Mucosa of rectum (tissue), 2 donors: ENCODE data around the gene LRRN4.

Experiments
- H3K27ac ChIP-seq, 2 donors: one replicate each; pipeline ENCODE4 v1.7.0; 2013; ENCODE audit warnings: inconsistent platforms in 2 of 2, low read depth in 2 of 2, low read length in 2 of 2
- H3K27me3 ChIP-seq, 2 donors: one replicate each; pipeline ENCODE4 v1.7.0; 2013; ENCODE audit warnings: low read length in 2 of 2; ENCODE audit not compliant: control insufficient read depth in 2 of 2, insufficient read depth in 2 of 2
- H3K36me3 ChIP-seq, 2 donors: one replicate each; pipeline ENCODE4 v1.7.0; 2013; ENCODE audit warnings: low read length in 2 of 2; ENCODE audit not compliant: control insufficient read depth in 2 of 2, insufficient read depth in 2 of 2
- H3K4me1 ChIP-seq, 2 donors: one replicate each; pipeline ENCODE4 v1.7.0; 2013; ENCODE audit warnings: low read length in 2 of 2, mild to moderate bottlenecking in 1 of 2; ENCODE audit not compliant: control insufficient read depth in 2 of 2, insufficient read depth in 2 of 2
- H3K4me3 ChIP-seq, 2 donors: one replicate each; pipeline ENCODE4 v1.7.0; 2013; ENCODE audit warnings: low read length in 2 of 2
- H3K9ac ChIP-seq, 2 donors: one replicate each; pipeline ENCODE4 v1.7.0; 2013; ENCODE audit warnings: low read length in 2 of 2, low read depth in 1 of 2, mild to moderate bottlenecking in 1 of 2
- H3K9me3 ChIP-seq, 2 donors: one replicate each; pipeline ENCODE4 v1.7.0; 2013; ENCODE audit warnings: low read length in 2 of 2; ENCODE audit not compliant: control insufficient read depth in 2 of 2
- donor health status: healthy.
- donor health status: Normal muscosa, but diverticular disease.

The LRRN4 gene

DNA sequence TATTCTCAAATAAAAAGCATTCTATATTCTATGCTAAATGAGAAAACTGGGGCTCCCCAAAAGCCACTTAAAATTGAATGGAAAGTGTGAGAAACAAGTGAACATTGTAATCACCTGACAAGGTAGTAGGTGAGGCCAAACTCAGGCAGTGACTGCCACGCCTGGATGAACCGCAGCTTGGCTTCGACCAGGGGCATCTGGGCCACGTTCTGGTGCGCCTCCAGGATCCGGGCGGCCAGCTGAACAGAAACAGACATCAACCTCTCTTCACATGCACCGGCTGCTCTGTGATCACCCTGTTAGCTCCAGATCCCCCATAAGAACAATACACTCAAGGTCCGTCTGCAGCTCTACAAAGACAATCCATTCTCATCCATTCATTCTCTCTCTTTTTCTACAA is 30.1 kb upstream of the LRRN4 start:
- H3K4me3 ChIP-seq: no peak overlapping the region
- H3K4me1 ChIP-seq: no peaks in the 10 kb centered on the region
- no peak overlapping the region for H3K9ac ChIP-seq
- H3K36me3 ChIP-seq: peaks cover 52 to 62% of the 10 kb centered on the region in 2 donors
- H3K27me3 ChIP-seq: no peaks in the 10 kb centered on the region
- H3K9me3 ChIP-seq: no peaks in the 10 kb centered on the region
- no peak overlapping the region for H3K27ac ChIP-seq

DNA sequence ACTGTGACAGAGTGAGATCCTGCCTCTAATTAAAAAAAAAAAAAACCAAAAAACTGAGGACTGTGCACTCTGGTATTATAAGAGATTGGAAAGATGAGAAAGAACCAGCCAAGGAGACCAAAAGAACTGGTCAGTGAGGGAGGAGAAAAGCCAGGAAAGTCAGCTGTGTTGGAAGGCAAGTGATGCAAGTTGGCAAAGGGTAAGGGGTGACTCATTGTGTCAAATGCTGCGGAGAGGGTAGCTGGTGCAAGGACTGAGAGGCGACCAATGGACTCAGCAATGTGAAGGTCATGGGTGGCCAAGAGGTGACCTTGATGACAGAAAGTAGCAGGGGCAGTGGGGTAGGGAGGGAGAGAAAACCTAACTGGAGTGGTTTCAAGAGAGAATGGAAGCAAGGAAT is 27.4 kb upstream of the LRRN4 start:
- no peak overlapping the region for H3K27ac ChIP-seq
- no peaks in the 10 kb centered on the region for H3K4me1 ChIP-seq
- H3K36me3 ChIP-seq: peaks cover 49 to 64% of the 10 kb centered on the region in 2 donors
- H3K4me3 ChIP-seq: no peak overlapping the region
- no peaks in the 10 kb centered on the region for H3K27me3 ChIP-seq
- no peak overlapping the region for H3K9ac ChIP-seq
- H3K9me3 ChIP-seq: no peaks in the 10 kb centered on the region

GRCh38 chr20:6079016-6079415 is 25.2 kb upstream of the LRRN4 start:
- Histone ChIP-seq H3K4me3 (no peak overlapping the region), H3K9ac (no peak overlapping the region), H3K27me3 (no peaks in the 10 kb centered on the region), H3K27ac (no peak overlapping the region), H3K4me1 (no peaks in the 10 kb centered on the region), H3K9me3 (no peaks in the 10 kb centered on the region), H3K36me3 (peaks cover 54 to 55% of the 10 kb centered on the region in 2 donors)

DNA sequence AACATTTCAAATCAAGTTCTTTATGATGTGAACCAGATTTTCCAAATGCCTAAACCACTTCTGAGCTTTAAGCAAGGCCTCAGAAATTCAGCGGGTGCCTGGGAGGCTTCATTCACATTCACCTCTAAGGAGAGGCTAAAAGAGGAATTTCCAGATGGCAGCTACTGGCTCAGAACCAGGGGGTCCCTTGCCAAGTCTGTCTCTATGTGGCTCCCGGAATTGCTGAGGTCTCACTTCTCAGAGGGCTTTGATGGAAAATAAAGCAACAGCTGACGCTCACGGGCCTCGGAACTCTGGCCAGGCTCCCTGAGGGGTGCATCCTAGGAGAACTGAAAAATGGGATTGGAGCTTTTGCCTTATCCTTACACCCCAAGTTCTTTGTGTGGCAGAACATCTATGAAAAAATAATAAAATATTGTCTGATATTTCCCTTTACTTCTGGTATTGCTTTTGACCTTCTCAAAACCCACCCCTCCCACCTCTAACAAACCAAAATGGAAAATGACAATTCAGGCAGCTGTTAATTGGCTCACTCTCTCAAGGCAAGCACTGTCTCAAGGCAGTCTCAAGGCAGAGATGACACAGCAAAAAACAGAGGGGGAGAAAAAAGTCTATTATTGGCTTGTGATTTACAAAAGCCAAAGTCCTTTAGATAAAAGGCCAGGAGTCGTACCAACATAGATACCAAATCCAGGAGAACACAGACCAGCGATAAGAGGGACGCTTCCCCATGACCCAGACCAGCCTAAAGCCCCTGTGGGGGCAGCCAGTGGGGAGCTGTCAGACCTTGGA is 21.8 kb upstream of the LRRN4 start:
- no peak overlapping the region for H3K4me3 ChIP-seq
- no peak overlapping the region for H3K9ac ChIP-seq
- H3K36me3 ChIP-seq: peaks cover 31 to 38% of the 10 kb centered on the region in 2 donors
- H3K27ac ChIP-seq: no peak overlapping the region
- H3K4me1 ChIP-seq: no peaks in the 10 kb centered on the region
- no peaks in the 10 kb centered on the region for H3K9me3 ChIP-seq
- no peaks in the 10 kb centered on the region for H3K27me3 ChIP-seq

DNA sequence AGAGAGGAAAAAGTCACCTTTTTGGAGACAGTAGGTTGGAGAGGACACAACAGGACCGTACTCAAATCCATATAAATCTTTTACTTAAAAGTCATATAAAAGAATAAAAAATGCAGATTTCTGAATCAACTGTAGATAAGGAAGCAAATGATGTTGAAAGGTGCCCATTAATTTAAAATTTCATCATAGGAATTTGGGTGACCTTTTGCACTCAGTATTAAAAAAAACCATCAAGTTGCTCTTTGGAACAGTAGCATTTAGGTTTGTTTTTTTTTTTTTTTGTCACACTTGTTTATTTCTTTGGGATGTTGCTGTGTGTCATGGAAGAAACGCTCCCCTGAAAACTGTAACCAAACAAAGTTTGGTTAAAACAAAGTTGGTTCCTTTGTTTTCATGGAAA is 20.9 kb upstream of the LRRN4 start:
- H3K4me1 ChIP-seq: no peaks in the 10 kb centered on the region
- H3K27ac ChIP-seq: no peak overlapping the region
- no peaks in the 10 kb centered on the region for H3K9me3 ChIP-seq
- H3K27me3 ChIP-seq: no peaks in the 10 kb centered on the region
- no peak overlapping the region for H3K4me3 ChIP-seq
- H3K36me3 ChIP-seq: peaks cover 26 to 31% of the 10 kb centered on the region in 2 donors
- no peak overlapping the region for H3K9ac ChIP-seq

DNA sequence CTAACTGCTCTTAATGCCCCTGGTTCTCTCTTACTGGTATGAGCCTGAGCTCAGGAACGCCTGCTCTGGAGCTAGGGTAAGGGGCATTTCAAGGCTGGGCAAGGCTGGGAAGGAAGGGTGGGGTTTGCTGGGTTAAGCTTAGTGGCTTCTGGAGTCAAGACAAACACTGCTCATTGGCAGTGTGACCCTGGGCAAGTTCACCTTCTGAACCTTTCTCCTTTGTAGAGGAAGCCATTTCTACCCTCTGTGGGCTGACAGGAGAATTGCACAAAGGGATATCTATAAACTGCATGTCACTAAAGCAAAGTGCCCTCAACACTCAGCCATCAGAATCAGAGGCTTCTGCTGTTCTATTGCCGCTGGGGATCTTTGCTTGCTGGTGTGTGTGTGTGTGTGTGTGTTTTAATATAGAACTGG is 20.3 kb upstream of the LRRN4 start:
- Histone ChIP-seq H3K27ac (no peak overlapping the region), H3K27me3 (no peaks in the 10 kb centered on the region), H3K36me3 (peaks cover 26 to 27% of the 10 kb centered on the region in 2 donors), H3K4me3 (no peak overlapping the region), H3K9ac (no peak overlapping the region), H3K9me3 (no peaks in the 10 kb centered on the region), H3K4me1 (no peaks in the 10 kb centered on the region)

DNA sequence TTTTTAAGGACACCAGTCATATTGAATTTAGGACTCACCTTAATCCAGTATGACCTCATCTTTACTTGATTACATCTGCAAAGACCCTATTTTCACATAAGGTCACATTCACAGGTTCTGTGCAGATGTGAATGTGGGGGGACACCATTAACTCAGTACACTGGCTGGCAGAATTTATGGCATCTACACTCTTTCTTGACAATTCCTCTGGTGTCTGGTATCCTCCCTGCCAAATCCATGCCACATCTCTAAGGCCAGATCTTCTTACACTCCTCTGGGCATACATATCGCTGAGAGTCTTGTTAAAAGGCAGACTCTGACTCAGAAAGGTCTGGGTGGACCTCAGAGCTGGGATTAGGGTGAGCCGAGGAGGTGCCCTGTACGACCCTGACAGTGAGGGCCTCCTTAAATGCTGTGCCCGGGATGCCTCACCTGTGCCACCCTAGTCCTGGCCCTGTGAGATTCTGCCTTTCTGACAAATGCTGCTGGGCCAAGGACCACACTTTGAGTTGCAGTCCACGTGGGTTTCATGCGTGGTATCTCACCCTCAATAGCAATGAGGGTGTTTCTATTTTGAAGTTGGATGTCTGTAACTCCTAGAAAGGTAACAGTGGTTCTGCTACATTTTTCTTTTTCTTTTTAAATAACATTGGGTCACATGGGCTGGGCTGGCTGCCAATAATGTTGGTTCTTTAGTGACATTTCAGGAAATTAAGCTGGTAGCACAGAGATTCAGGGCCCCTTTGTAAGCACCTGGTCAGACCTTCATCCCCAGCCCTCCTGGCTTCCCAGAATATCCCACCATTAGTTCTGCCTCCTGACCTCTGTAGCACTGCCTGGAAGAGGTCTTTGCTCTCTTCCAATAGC is 17.2 kb upstream of the LRRN4 start:
- H3K4me1 ChIP-seq: no peaks in the 10 kb centered on the region
- no peak overlapping the region for H3K9ac ChIP-seq
- H3K36me3 ChIP-seq: peaks cover 9 to 14% of the 10 kb centered on the region in 2 donors
- no peak overlapping the region for H3K27ac ChIP-seq
- no peaks in the 10 kb centered on the region for H3K27me3 ChIP-seq
- H3K4me3 ChIP-seq: no peak overlapping the region
- no peaks in the 10 kb centered on the region for H3K9me3 ChIP-seq

GRCh38 chr20:6069669-6070068 is 15.8 kb upstream of the LRRN4 start:
- Histone ChIP-seq H3K27ac (no peak overlapping the region), H3K4me1 (no peaks in the 10 kb centered on the region), H3K4me3 (no peak overlapping the region), H3K27me3 (no peaks in the 10 kb centered on the region), H3K9me3 (no peaks in the 10 kb centered on the region), H3K9ac (no peak overlapping the region), H3K36me3 (peaks cover 2 to 7% of the 10 kb centered on the region in 2 donors)

GRCh38 chr20:6067763-6068318 is 14.0 kb upstream of the LRRN4 start:
- no peak overlapping the region for H3K4me3 ChIP-seq
- H3K27ac ChIP-seq: no peak overlapping the region
- peaks cover 0 to 2% of the 10 kb centered on the region in 2 donors for H3K36me3 ChIP-seq
- H3K4me1 ChIP-seq: no peaks in the 10 kb centered on the region
- no peaks in the 10 kb centered on the region for H3K27me3 ChIP-seq
- no peaks in the 10 kb centered on the region for H3K9me3 ChIP-seq
- H3K9ac ChIP-seq: no peak overlapping the region

DNA sequence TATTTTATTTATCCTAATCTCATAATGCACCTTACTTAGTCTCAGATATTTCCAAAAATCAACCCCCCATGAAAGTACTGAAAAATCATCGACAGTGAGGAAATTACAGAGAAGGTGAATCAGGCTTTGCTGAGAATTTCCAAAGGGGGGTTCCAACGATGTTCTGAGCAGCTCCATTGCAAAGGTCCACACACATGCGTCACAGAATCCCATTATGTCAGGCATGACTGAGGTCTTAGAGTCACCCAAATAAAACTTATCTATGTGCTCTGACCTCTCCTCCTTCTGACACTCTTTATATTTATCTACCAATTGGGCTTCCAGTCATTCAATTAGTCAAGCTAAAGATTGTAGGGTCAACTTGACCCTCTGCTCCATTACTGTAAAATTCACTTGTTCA is 12.7 kb upstream of the LRRN4 start:
- Histone ChIP-seq H3K9me3 (no peaks in the 10 kb centered on the region), H3K27me3 (no peaks in the 10 kb centered on the region), H3K27ac (no peak overlapping the region), H3K4me3 (no peak overlapping the region), H3K36me3 (no peaks in the 10 kb centered on the region), H3K9ac (no peak overlapping the region), H3K4me1 (no peaks in the 10 kb centered on the region)
